ENCODE data around the gene VSTM4. TPM values are rescaled to one million over a fixed set of nuclear protein-coding genes. Genes with fewer than 3 reads are reported as not detected.

VSTM4 gene
- polyA plus RNA-seq, 1 of the 3 experiments (the other 2 are of a cell fraction) = 0.39 TPM

GRCh38 chr10:49161411-49161997 is 46.2 kb upstream of the VSTM4 start:
- ChIA-PET POLR2A (no interaction called here), CTCF (interaction anchor here (0.6 to 2.0 kb wide), 23 partner anchors 9 to 788 kb away, joined by 3 to 9 read pairs (median 3); no protein-coding TSS in a partner anchor)
- no peak overlapping the region for H3K9ac ChIP-seq
- H3K79me2 ChIP-seq (ENCODE audit: insufficient read depth) = no peaks in the 10 kb centered on the region
- H3K4me2 ChIP-seq = no peak overlapping the region
- H3K27ac ChIP-seq (ENCODE audit: low read depth in 2 of 2, low read length in 1 of 2) = no peak overlapping the region
- TF ChIP-seq ZBTB33 (IDR thresholded peaks at IDR 0.05; ENCODE audit: borderline replicate concordance, low read depth) (no peak), GABPA (IDR thresholded peaks at IDR 0.05; ENCODE audit: low read depth) (no peak), RAD21 (IDR thresholded peaks at IDR 0.05; ENCODE audit: low read length) (peak; percentile 55), SMC3 (IDR thresholded peaks at IDR 0.05; ENCODE audit: low read depth, low read length) (peak; percentile 40; the same call in 1 of the 2 replicates), MEF2A (IDR thresholded peaks at IDR 0.05; ENCODE audit: borderline replicate concordance, low read depth) (no peak), FOXJ3 (CRISPR knock-in tag; IDR thresholded peaks at IDR 0.05) (no peak)
- peaks cover 0 to 7% of the 10 kb centered on the region in 2 experiments; a peak in 1 of 4 replicates for H3K4me1 ChIP-seq (ENCODE audit: control insufficient read depth in 1 of 2, insufficient read depth in 2 of 2, low read depth in 1 of 2, low read length in 1 of 2)
- no peak for DNase-seq
- H3K9me2 ChIP-seq = no peaks in the 10 kb centered on the region
- no peaks in the 10 kb centered on the region for H3K36me3 ChIP-seq (replicated peaks in 1 of 2; ENCODE audit: control insufficient read depth in 1 of 2, insufficient read depth in 2 of 2, low read length in 1 of 2)
- H3K9me3 ChIP-seq = no peaks in the 10 kb centered on the region
- WGBS (ENCODE audit: low lambda C conversion rate) = 41% methylated on average over 7 of the region's 8 CpGs
- H3F3A ChIP-seq (replicated peaks; ENCODE audit: insufficient read depth) = no peaks in the 10 kb centered on the region
- no peaks in the 10 kb centered on the region for H3K27me3 ChIP-seq (ENCODE audit: insufficient read depth)
- no peaks in the 10 kb centered on the region for H4K20me1 ChIP-seq (ENCODE audit: insufficient read depth)
- no peak overlapping the region for H2AFZ ChIP-seq (ENCODE audit: low read depth)
- H3K4me3 ChIP-seq (ENCODE audit: low read depth in 2 of 2, low read length in 1 of 2) = no peak overlapping the region

- no peaks in the 10 kb centered on the region for H4K20me1 ChIP-seq (ENCODE audit: insufficient read depth)
- POLR2A ChIA-PET = no interaction called here
- no peak overlapping the region for H3K4me3 ChIP-seq (ENCODE audit: low read depth in 2 of 2, low read length in 1 of 2)
- TF ChIP-seq USF1 (IDR thresholded peaks at IDR 0.05; ENCODE audit: borderline replicate concordance, low read depth) (no peak), GABPA (IDR thresholded peaks at IDR 0.05; ENCODE audit: low read depth) (no peak), POLR2AphosphoS5 (IDR thresholded peaks at IDR 0.05; ENCODE audit: low read depth, low read length) (no peak), CTCF (IDR thresholded peaks at IDR 0.05) (no peak), RFX5 (IDR thresholded peaks at IDR 0.05; ENCODE audit: low read length) (no peak), MXI1 (IDR thresholded peaks at IDR 0.05; ENCODE audit: low read depth, low read length) (no peak)
- H3K36me3 ChIP-seq (replicated peaks in 1 of 2; ENCODE audit: control insufficient read depth in 1 of 2, insufficient read depth in 2 of 2, low read length in 1 of 2) = no peaks in the 10 kb centered on the region
- no peaks in the 10 kb centered on the region for H3K79me2 ChIP-seq (ENCODE audit: insufficient read depth)
- WGBS (ENCODE audit: low lambda C conversion rate) = 41% methylated on average over 4 of the region's 5 CpGs
- H3K4me2 ChIP-seq = no peak overlapping the region
- no peaks in the 10 kb centered on the region for H3K9me3 ChIP-seq
- no peak for DNase-seq
- no peak overlapping the region for H2AFZ ChIP-seq (ENCODE audit: low read depth)
- no peaks in the 10 kb centered on the region for H3F3A ChIP-seq (replicated peaks; ENCODE audit: insufficient read depth)
- CTCF ChIA-PET = interaction anchor here (0.6 to 2.0 kb wide), 9 partner anchors 9 to 505 kb away, joined by 3 to 8 read pairs (median 3); no protein-coding TSS in a partner anchor
- no peak overlapping the region for H3K27ac ChIP-seq (ENCODE audit: low read depth in 2 of 2, low read length in 1 of 2)
- no peaks in the 10 kb centered on the region for H3K9me2 ChIP-seq
- no peak overlapping the region for H3K9ac ChIP-seq
- no peaks in the 10 kb centered on the region for H3K27me3 ChIP-seq (ENCODE audit: insufficient read depth)
- peaks cover 0 to 3% of the 10 kb centered on the region in 2 experiments; a peak in 1 of 4 replicates for H3K4me1 ChIP-seq (ENCODE audit: control insufficient read depth in 1 of 2, insufficient read depth in 2 of 2, low read depth in 1 of 2, low read length in 1 of 2)
These were observed 45.5 kb upstream of the VSTM4 start for GRCh38 chr10:49160814-49161213.
